ENCODE measurements around the gene RNF150. TPM values are rescaled to one million over a fixed set of nuclear protein-coding genes. Genes with fewer than 3 reads are reported as not detected.
A peak's percentile ranks its signal among the peaks of the same experiment; 100 is the strongest.

RNF150 gene
- polyA plus RNA-seq, 1 experiment = 9.8 TPM

- CTCF ChIA-PET = interaction anchor here (0.5 to 3.2 kb wide), 22 partner anchors 9 to 597 kb away, joined by 3 to 56 read pairs (median 4); partner anchors contain the start of genes CLGN, ELMOD2 and RNF150
- POLR2A ChIA-PET = interaction anchor here (0.5 kb wide), 1 partner anchor 35 kb away, joined by 7 read pairs; no protein-coding TSS in a partner anchor
These were observed 282.1 kb downstream of the RNF150 start for GRCh38 chr4:140851032-140851636.

GRCh38 chr4:140849526-140849925, 283.7 kb downstream of the RNF150 start:
- DNase-seq (ENCODE audit: low read depth, low spot score) = no peak
- TF ChIP-seq CTCF (IDR thresholded peaks at IDR 0.05; ENCODE audit: low read depth, low read length) = no peak
- ChIA-PET CTCF (interaction anchor here (0.5 to 3.2 kb wide), 11 partner anchors 9 to 523 kb away, joined by 3 to 56 read pairs (median 6); partner anchors contain the start of genes CLGN and RNF150), POLR2A (interaction anchor here (0.7 kb wide), 1 partner anchor 402 kb away, joined by 4 read pairs; no protein-coding TSS in a partner anchor)
- no peak overlapping the region for H3K27ac ChIP-seq (ENCODE audit: low read depth, low read length)
- no peaks in the 10 kb centered on the region for H3K27me3 ChIP-seq (ENCODE audit: control insufficient read depth, insufficient read depth, low read length)
- no peaks in the 10 kb centered on the region for H3K9me3 ChIP-seq (ENCODE audit: control insufficient read depth, insufficient read depth, low read length)
- no peak overlapping the region for H3K4me3 ChIP-seq (ENCODE audit: low read depth, low read length)

More at GRCh38 chr4:140851032-140851636, 282.1 kb downstream of the RNF150 start:
- peak; percentile 81 for TF ChIP-seq CTCF (IDR thresholded peaks at IDR 0.05; ENCODE audit: low read depth, low read length)
- Histone ChIP-seq H3K27me3 (ENCODE audit: control insufficient read depth, insufficient read depth, low read length) (no peaks in the 10 kb centered on the region), H3K9me3 (ENCODE audit: control insufficient read depth, insufficient read depth, low read length) (no peaks in the 10 kb centered on the region), H3K4me3 (ENCODE audit: low read depth, low read length) (no peak overlapping the region), H3K27ac (ENCODE audit: low read depth, low read length) (no peak overlapping the region)
- peak; percentile 43 for DNase-seq (ENCODE audit: low read depth, low spot score)

GRCh38 chr4:140846736-140847135, 286.5 kb downstream of the RNF150 start:
- no peak for TF ChIP-seq CTCF (IDR thresholded peaks at IDR 0.05; ENCODE audit: low read depth, low read length)
- CTCF ChIA-PET = interaction anchor here (0.5 to 1.8 kb wide), 3 partner anchors 19 to 516 kb away, joined by 3 to 14 read pairs (median 6); no protein-coding TSS in a partner anchor
- POLR2A ChIA-PET = no interaction called here

GRCh38 chr4:140844061-140844460, 289.2 kb downstream of the RNF150 start:
- ChIA-PET POLR2A (no interaction called here), CTCF (no interaction called here)
- Histone ChIP-seq H3K9me3 (ENCODE audit: control insufficient read depth, insufficient read depth, low read length) (no peaks in the 10 kb centered on the region), H3K4me3 (ENCODE audit: low read depth, low read length) (no peak overlapping the region), H3K27me3 (ENCODE audit: control insufficient read depth, insufficient read depth, low read length) (no peaks in the 10 kb centered on the region), H3K27ac (ENCODE audit: low read depth, low read length) (no peak overlapping the region)
- TF ChIP-seq CTCF (IDR thresholded peaks at IDR 0.05; ENCODE audit: low read depth, low read length) = no peak
- no peak for DNase-seq (ENCODE audit: low read depth, low spot score)

More at GRCh38 chr4:140846736-140847135, 286.5 kb downstream of the RNF150 start:
- DNase-seq (ENCODE audit: low read depth, low spot score) = no peak
- Histone ChIP-seq H3K9me3 (ENCODE audit: control insufficient read depth, insufficient read depth, low read length) (no peaks in the 10 kb centered on the region), H3K4me3 (ENCODE audit: low read depth, low read length) (no peak overlapping the region), H3K27ac (ENCODE audit: low read depth, low read length) (no peak overlapping the region), H3K27me3 (ENCODE audit: control insufficient read depth, insufficient read depth, low read length) (no peaks in the 10 kb centered on the region)

GRCh38 chr4:140841186-140841585, 292.1 kb downstream of the RNF150 start:
- TF ChIP-seq CTCF (IDR thresholded peaks at IDR 0.05; ENCODE audit: low read depth, low read length) = no peak
- ChIA-PET POLR2A (no interaction called here), CTCF (interaction anchor here (0.7 kb wide), 1 partner anchor 293 kb away, joined by 5 read pairs; no protein-coding TSS in a partner anchor)
- Histone ChIP-seq H3K27me3 (ENCODE audit: control insufficient read depth, insufficient read depth, low read length) (no peaks in the 10 kb centered on the region), H3K4me3 (ENCODE audit: low read depth, low read length) (no peak overlapping the region), H3K27ac (ENCODE audit: low read depth, low read length) (no peak overlapping the region), H3K9me3 (ENCODE audit: control insufficient read depth, insufficient read depth, low read length) (no peaks in the 10 kb centered on the region)
- DNase-seq (ENCODE audit: low read depth, low spot score) = no peak

Measured in AG04450 (cell line).